GM21528 (cell line): ENCODE results near the gene UBTF.

Source experiments
- ATAC-seq: cut with Tn5 transposase; IDR thresholded peaks from one replicate; pipeline ENCODE4 v1.9.1; 2021; ENCODE audit warnings: mild to moderate bottlenecking, moderate library complexity; ENCODE audit not compliant: unreplicated experiment, low FRiP score

The UBTF gene

GRCh38 chr17:44174427-44174826, 45.0 kb downstream of the UBTF start:
- no peak for ATAC-seq

GRCh38 chr17:44171931-44172455, 47.5 kb downstream of the UBTF start:
- ATAC-seq, result no peak

DNA sequence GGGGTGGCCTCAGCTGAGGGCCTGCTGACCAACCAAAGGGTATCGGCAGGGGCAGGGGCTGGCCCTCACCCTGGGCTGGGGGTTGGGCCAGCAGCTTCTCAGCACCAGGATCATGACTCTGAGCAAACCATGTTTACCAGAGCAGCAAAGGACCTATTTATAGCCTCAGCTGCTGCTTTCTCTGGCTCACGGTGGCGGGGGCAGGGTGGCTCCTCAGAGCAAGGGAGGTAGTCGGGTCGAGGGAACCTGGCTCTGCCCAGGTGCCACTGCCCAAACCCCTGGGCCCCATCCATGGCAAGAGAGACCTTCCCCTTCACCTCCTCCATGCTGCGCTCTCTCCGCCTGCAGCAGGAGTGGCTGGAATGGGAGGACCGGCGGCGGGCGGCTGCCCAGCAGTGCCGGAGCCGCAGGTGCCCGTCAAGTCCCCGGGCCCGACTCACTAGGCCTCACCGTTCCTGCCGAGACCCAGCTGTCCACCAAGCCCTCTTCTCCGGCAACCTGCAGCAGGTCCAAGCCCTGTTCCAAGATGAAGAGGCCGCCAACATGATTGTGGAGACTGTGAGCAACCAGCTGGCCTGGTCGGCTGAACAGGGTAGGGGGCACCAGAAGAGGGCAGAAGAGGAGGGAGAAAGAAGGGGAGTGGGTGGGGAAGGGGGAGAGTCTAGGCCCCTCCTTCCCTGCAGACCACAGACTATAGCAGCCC, 48.8 kb downstream of the UBTF start, which contains the start of gene ASB16:
ASB16 (plus strand) TSS at position 206 of the 703 bp plus-strand sequence; CDS start at position 292, 86 bp downstream.
- no peak for ATAC-seq

GRCh38 chr17:44170135-44170498, 49.4 kb downstream of the UBTF start:
- ATAC-seq, result no peak

DNA sequence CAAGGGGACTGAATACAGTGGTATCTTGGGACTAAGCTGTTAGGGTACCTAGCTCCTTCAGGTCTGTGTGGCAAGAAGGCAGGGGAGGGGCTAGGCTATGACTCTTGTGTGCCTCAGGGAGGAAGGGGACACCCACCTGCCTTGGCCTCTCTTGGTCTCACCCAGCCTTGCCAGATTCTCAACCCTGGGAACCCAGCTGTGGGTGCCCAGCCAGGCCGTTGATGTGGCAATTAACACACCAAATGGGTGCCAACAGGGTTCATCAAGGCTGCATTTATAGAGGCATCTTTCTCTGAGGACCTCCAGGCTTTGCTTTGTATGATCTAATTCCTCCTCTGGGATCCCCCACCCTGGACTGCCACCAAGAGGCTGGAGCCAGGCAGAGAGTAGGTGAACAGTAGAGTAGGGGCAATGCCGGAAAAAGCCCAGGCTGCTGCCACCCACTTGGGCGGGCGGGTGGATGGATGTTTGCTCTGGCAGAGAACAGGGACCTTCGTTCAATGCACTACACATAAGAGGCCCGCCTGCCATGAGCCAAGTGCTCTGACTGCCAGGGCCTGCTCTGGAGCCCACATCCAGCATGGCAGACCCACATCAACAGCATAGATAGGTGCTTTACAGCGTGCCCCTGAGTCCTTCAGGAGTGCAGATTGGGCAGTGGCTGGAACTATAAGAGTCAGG, 52.2 kb downstream of the UBTF start:
- ATAC-seq, result no peak

DNA sequence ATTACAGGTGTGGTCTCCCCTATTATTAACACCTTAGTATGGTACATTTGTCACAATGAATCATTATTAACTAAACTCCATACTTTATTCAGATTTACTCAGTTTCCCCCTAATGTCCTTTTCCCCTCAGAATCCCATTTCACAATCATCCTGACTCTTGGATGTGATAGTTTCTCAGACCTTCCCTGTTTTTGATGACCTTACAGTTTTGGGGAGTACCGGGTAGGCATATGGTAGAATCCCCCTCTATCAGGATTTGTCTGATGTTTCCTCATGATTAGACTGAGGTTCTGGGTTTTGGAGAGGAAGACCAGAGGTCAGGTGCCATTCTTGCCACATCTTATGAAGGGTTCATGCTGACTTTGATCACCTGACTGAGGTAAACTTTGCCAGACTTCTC, 55.0 kb downstream of the UBTF start:
- ATAC-seq, result no peak

DNA sequence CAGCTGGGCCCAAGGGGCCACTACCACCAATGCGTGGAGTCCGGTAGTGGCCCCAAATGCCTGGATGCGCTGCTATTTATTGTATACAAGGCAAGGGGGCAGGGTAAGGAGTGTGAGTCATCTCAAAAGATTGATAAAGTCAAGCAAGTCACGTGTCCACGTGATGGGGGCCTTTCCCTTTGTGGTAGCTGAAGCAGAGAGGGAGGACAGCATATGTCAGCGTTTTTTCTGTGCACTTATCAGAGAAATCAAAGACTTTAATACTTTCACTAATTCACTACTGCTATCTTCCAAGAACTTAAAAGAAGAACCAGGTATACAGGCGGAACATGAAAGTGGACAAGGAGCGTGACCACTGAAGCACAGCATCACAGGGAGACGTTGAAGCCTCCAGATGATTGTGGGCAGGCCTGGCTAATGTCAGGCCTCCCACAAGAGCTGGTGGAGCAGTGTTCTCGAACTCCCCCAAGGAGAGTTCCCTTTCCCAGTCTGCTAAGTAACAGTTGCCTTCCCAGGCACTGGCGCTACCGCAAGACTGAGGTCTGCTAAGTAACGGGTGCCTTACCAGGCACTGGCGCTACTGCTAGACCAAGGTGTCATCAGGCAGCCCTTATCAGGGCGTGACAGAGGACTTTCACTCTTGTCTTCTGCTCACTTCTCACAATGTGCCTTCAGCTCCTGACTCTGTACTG, 59.8 kb downstream of the UBTF start:
- no peak for ATAC-seq

DNA sequence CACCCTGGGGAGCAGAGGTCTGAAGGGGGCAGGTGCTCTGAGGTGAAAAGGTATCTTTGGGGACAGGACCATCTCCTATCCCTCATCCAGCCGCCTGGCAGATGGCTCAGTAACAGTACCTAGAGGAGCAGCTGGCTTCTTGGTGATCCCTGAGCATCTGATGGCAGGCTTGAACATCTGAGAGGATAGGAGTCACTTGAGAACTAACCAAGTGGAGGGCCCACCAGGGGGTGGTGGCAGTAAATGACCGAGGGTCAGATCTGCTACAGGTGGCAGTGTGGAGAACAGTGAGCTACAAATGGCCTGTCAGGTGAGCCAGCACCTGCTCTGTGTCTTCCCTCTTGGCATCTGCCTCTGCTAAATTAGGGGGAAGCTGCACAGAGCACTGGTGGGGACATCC, 64.0 kb downstream of the UBTF start:
- no peak for ATAC-seq
